IPS-18a (cell line): ENCODE measurements around the gene EFCAB13.
"Not testable (repeated sequence)": the region's sequence is repeated elsewhere in the genome, so short reads cannot be mapped to it uniquely, and the experiment has no call there.

Experiments used
- H3K27ac ChIP-seq: one replicate; pipeline ENCODE4 v1.5.1; 2013; ENCODE audit warnings: low read length
- H3K27me3 ChIP-seq: one replicate; pipeline ENCODE4 v1.6.1; 2013; ENCODE audit warnings: mild to moderate bottlenecking, low read length; ENCODE audit not compliant: control insufficient read depth, insufficient read depth
- H3K36me3 ChIP-seq: one replicate; pipeline ENCODE4 v1.6.1; 2013; ENCODE audit warnings: low read depth, low read length; ENCODE audit not compliant: control insufficient read depth
- H3K4me1 ChIP-seq: one replicate; pipeline ENCODE4 v1.6.1; 2013; ENCODE audit warnings: low read depth, low read length; ENCODE audit not compliant: control insufficient read depth
- H3K4me3 ChIP-seq: one replicate; pipeline ENCODE4 v1.5.1; 2013; ENCODE audit warnings: low read length
- H3K9ac ChIP-seq: one replicate; pipeline ENCODE4 v1.6.1; 2013; ENCODE audit warnings: mild to moderate bottlenecking, low read length, moderate library complexity
- H3K9me3 ChIP-seq: one replicate; pipeline ENCODE4 v1.6.1; 2013; ENCODE audit warnings: low read depth, low read length; ENCODE audit not compliant: control insufficient read depth

EFCAB13 gene

DNA sequence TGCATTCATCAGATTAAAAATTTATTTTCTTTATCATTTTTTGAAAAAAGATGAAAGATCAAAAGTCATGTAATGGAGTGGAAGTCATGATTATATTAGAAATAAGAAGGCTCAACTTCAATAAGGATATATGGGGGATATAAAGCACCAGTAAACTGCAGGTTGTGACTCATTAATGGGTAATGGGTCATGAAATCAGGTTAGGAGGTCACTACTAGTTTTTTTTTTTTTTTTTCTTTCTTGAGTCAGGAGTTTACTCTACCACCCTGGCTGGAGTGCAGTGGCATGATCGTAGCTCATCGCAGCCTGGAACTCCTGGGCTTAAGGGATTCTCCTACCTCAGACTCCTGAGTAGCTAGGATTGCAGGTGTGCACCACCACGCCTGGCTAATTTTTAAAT lies 14.3 kb downstream of the EFCAB13 start:
- Histone ChIP-seq H3K36me3 (no peaks in the 10 kb centered on the region), H3K4me3 (no peak overlapping the region), H3K27me3 (no peaks in the 10 kb centered on the region), H3K9ac (no peak overlapping the region), H3K9me3 (no peaks in the 10 kb centered on the region), H3K27ac (no peak overlapping the region), H3K4me1 (no peaks in the 10 kb centered on the region)

DNA sequence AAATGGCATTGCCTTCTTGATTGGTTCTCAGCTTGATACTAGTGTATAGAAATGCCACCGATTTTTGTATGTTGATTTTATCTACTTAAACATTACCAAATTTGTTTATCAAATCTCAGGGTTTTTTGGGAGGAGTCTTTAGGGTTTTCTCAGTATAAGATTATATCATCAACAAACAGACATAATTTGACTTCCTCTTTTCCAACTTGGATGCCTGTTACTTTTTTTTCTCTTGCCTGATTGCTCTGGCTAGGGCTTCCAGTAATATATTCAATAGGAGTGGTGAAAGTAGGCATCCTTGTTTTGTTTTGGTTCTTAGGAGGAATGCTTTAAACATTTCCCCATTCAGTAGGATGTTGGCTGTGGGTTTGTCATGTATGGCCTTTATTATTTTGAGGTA lies 29.1 kb downstream of the EFCAB13 start:
- Histone ChIP-seq H3K27ac (no peak overlapping the region), H3K9me3 (no peaks in the 10 kb centered on the region), H3K36me3 (no peaks in the 10 kb centered on the region), H3K4me1 (no peaks in the 10 kb centered on the region), H3K9ac (no peak overlapping the region), H3K27me3 (no peaks in the 10 kb centered on the region), H3K4me3 (no peak overlapping the region)

DNA sequence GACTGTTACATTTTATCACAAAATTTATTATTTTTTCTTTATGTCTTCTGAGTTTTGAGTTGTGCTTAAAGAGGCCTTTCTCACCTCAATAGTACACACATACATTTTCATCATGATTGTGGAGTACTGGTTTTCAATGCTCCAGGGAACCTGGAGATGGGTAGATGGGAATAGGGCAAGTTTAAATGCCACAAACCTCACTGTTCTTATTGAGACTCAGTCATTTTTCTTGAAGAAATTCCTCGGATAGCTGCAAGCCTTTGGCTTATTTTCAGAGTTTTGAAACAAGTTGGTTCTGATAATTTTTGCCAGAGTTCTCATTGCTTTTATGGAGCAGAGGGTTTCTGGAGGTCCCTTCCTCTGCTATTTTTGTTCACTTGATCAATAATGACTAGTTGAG lies 34.9 kb downstream of the EFCAB13 start:
- H3K36me3 ChIP-seq = no peaks in the 10 kb centered on the region
- no peaks in the 10 kb centered on the region for H3K9me3 ChIP-seq
- H3K27ac ChIP-seq = no peak overlapping the region
- no peaks in the 10 kb centered on the region for H3K27me3 ChIP-seq
- H3K4me1 ChIP-seq = no peaks in the 10 kb centered on the region
- H3K4me3 ChIP-seq = no peak overlapping the region
- no peak overlapping the region for H3K9ac ChIP-seq

DNA sequence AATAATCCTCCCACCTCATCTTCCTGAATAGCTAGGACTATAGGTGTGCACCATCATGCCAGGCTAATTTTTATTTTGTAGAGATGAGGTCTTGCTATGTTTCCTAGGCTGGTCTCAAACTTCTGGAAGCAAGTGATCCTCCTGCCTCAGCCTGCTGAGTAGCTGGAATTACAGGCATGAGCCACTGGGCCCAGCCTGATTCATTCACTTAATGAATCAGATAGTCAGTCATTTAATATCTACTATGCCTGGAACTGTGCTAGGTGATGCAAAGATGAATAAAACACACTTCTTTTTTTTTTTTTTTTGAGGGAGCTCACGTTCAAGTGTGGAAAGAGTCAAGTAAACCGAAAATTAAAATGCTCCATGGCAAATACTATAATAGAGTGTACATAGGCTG lies 39.4 kb downstream of the EFCAB13 start:
- Histone ChIP-seq H3K27me3 (no peaks in the 10 kb centered on the region), H3K36me3 (no peaks in the 10 kb centered on the region), H3K27ac (no peak overlapping the region), H3K9ac (no peak overlapping the region), H3K9me3 (no peaks in the 10 kb centered on the region), H3K4me3 (no peak overlapping the region), H3K4me1 (no peaks in the 10 kb centered on the region)

DNA sequence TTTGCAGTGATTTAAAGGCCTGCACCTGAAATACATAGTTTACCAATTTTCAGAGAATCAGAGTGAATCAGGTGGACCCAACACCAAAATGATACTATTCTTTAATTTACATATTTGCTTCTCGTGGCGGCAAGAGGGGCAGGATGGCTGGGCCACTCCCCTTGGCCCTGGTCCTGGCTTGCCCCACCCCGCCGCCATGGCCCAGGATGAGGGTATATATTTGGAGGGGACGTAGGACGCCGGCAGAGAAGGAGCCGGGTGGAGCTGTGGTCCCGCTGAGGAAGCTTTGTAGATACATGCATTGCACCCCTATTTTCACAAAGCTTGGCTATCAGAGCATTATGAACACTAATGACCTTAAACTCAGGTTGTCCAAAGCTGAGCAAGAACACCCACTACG lies 43.5 kb downstream of the EFCAB13 start:
- no peak overlapping the region for H3K9ac ChIP-seq
- H3K27ac ChIP-seq = no peak overlapping the region
- H3K27me3 ChIP-seq = no peaks in the 10 kb centered on the region
- no peak overlapping the region for H3K4me3 ChIP-seq
- H3K9me3 ChIP-seq = no peaks in the 10 kb centered on the region
- H3K36me3 ChIP-seq = no peaks in the 10 kb centered on the region
- H3K4me1 ChIP-seq = no peaks in the 10 kb centered on the region

DNA sequence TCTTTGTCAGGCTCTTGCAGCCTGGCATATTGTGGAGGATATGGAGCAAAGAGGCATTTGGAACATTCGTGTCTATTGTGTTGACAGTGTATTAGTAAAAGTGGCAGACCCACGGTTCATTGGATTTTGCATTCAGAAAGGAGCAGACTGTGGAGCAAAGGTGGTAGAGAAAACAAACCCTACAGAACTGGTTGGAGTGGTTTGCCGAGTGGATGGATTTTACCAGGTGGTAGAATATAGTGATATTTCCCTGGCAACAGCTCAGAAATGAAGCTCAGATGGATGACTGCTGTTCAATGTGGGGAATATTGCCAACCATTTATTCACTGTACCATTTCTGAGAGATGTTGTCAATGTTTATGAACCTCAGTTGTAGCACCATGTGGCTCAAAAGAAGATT lies 44.5 kb downstream of the EFCAB13 start:
- Histone ChIP-seq H3K4me3 (no peak overlapping the region), H3K9ac (no peak overlapping the region), H3K27ac (no peak overlapping the region), H3K9me3 (no peaks in the 10 kb centered on the region), H3K36me3 (no peaks in the 10 kb centered on the region), H3K4me1 (no peaks in the 10 kb centered on the region), H3K27me3 (no peaks in the 10 kb centered on the region)

DNA sequence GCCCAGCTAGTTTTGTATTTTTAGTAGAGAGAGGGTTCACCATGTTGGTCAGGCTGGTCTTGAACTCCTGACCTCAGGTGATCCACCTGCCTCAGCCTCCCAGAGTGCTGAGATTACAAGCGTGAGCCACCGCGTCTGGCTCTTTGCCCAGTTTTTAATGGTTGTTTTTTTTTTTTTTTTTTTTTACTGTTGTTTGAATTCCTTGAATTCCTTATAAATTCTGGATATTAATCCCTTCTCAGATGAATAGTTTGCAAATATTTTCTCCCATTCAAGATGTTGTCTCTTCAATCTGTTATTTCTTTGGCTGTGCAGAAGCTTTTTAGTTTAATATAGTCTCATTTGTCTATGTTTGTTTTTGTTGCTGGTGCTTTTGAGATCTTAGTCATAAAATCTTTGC lies 47.1 kb downstream of the EFCAB13 start:
- H3K36me3 ChIP-seq, H3K27me3 ChIP-seq, H3K4me3 ChIP-seq, H3K9me3 ChIP-seq, H3K4me1 ChIP-seq, H3K9ac ChIP-seq, H3K27ac ChIP-seq: not testable (repeated sequence)

DNA sequence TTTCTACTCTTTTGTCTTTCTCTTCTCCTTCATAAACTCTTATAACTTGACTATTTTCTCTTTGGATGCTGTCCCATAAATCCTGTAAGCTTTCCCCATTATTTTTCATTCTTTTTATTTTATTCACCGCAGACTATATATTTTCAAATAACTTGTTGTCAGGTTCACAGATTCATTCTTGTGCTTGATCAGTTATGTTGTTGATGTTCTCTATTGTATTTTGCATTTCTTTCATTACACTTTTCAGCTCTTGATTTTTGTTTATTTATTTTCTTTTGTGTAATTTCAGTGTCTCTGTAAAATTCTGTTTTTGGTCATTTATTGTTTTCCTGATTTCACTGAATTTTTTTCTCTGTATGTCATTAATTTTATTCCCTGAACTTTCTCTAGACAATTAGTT lies 49.2 kb downstream of the EFCAB13 start:
- H3K9ac ChIP-seq = no peak overlapping the region
- no peak overlapping the region for H3K27ac ChIP-seq
- H3K27me3 ChIP-seq = no peaks in the 10 kb centered on the region
- no peaks in the 10 kb centered on the region for H3K9me3 ChIP-seq
- no peaks in the 10 kb centered on the region for H3K36me3 ChIP-seq
- no peaks in the 10 kb centered on the region for H3K4me1 ChIP-seq
- no peak overlapping the region for H3K4me3 ChIP-seq

DNA sequence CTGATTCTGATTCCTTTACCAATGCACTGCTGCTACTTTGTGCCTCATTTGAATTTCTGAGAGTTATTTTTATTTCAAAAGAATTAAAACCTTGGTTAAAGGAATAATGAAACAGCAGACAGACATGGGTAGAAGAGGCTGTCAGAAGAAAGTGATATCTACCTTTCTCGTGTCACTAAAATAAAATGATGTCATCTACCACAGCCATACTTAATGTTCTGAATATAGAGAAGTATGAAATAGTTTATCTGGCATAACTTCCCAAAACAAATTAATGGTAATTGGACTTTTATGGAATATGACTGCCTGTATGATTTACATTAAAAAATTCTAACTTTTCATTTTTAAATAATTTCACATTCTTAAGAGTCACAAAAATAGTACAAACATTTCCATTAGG lies 52.5 kb downstream of the EFCAB13 start:
- Histone ChIP-seq H3K27me3 (no peaks in the 10 kb centered on the region), H3K4me1 (no peaks in the 10 kb centered on the region), H3K36me3 (no peaks in the 10 kb centered on the region), H3K9ac (no peak overlapping the region), H3K27ac (no peak overlapping the region), H3K4me3 (no peak overlapping the region), H3K9me3 (no peaks in the 10 kb centered on the region)

DNA sequence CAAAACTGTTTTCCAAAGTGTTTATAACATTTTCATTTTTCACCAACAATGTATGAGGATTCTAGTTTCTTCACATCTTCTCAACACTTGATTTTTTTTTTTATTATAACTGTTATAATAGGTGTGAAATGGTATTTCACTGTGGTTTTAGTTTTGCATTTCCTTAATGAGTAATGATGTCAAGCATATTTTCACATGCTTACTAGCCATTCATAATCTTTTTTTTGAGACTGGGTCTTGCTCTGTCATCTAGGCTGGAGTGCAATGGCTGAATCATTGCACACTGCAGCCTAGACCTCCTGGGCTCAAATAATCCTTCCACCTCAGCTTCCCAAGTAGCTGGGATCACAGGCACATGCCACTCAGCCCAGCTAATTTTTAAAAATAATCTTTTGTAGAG lies 65.1 kb downstream of the EFCAB13 start:
- no peaks in the 10 kb centered on the region for H3K9me3 ChIP-seq
- H3K9ac ChIP-seq = no peak overlapping the region
- H3K27me3 ChIP-seq = no peaks in the 10 kb centered on the region
- no peaks in the 10 kb centered on the region for H3K4me1 ChIP-seq
- no peak overlapping the region for H3K4me3 ChIP-seq
- H3K36me3 ChIP-seq = no peaks in the 10 kb centered on the region
- H3K27ac ChIP-seq = no peak overlapping the region

DNA sequence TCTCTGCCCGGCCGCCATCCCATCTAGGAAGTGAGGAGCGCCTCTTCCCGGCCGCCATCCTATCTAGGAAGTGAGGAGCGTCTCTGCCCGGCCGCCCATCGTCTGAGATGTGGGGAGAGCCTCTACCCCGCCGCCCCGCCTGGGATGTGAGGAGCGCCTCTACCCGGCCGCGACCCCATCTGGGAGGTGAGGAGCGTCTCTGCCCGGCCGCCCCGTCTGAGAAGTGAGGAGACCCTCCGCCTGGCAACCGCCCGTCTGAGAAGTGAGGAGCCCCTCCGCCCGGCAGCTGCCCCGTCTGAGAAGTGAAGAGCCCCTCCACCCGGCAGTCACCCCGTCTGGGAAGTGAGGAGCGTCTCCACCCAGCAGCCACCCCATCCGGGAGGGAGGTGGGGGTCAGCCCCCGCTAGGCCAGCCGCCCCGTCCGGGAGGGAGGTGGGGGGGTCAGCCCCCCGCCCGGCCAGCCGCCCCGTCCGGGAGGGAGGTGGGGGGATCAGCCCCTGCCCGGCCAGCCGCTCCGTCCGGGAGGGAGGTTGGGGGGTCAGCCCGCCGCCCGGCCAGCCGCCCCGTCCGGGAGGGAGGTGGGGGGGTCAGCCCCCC lies 73.9 kb downstream of the EFCAB13 start:
- not testable (repeated sequence) for H3K36me3 ChIP-seq, H3K9ac ChIP-seq, H3K4me1 ChIP-seq, H3K27ac ChIP-seq, H3K27me3 ChIP-seq, H3K4me3 ChIP-seq, H3K9me3 ChIP-seq

DNA sequence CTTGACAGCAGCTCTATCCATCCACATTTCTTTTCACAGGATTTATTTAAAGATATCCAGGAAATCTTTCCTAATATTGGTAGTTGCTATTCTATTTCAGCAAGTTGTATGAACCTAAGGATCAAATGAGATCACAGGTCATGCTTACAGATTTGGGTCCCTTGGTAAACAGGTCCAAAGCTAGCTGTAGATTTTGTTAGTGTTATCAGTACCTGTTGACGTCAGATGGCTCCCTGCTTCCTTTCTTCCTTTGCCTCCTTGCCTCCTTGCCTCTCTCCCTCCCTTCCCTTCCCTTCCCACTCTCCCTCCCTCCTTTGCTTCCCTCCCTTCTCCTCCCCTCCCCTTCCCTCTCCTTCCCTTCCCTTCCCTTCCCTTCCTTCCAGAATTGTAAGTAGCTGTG lies 76.6 kb downstream of the EFCAB13 start:
- Histone ChIP-seq H3K36me3 (no peaks in the 10 kb centered on the region), H3K9me3 (no peaks in the 10 kb centered on the region), H3K4me3 (no peak overlapping the region), H3K9ac (no peak overlapping the region), H3K27ac (no peak overlapping the region), H3K27me3 (no peaks in the 10 kb centered on the region), H3K4me1 (no peaks in the 10 kb centered on the region)
